ENCODE data around the gene SLC22A8.
"Not testable (repeated sequence)": the region's sequence is repeated elsewhere in the genome, so short reads cannot be mapped to it uniquely, and the experiment has no call there.

The SLC22A8 gene

GRCh38 chr11:63015521-63016215 is at the start of gene SLC22A8:
Gene SLC22A8 (minus strand): TSS chr11:63015841. CDS start chr11:63014958, 883 bp downstream.
- no peak for DNase-seq (ENCODE audit: low read depth in 3 of 3)

- DNase-seq (ENCODE audit: low read depth in 3 of 3) = not testable (repeated sequence)
Observed at GRCh38 chr11:63046203-63046602, 30.6 kb upstream of the SLC22A8 start.

- no peak for DNase-seq (ENCODE audit: low read depth in 3 of 3)
Observed at GRCh38 chr11:63042596-63042995, 27.0 kb upstream of the SLC22A8 start.

- no peak for DNase-seq (ENCODE audit: low read depth in 3 of 3)
Observed at GRCh38 chr11:63032457-63032856, 16.8 kb upstream of the SLC22A8 start.

GRCh38 chr11:63023841-63024648 is 8.4 kb upstream of the SLC22A8 start:
- DNase-seq (ENCODE audit: low read depth in 3 of 3) = peak; percentile 65 to 84 (median 81)

GRCh38 chr11:63023222-63023814 is 7.7 kb upstream of the SLC22A8 start:
- DNase-seq (ENCODE audit: low read depth in 3 of 3) = no peak

- no peak for DNase-seq (ENCODE audit: low read depth in 3 of 3)
Observed at GRCh38 chr11:63022441-63022840, 6.8 kb upstream of the SLC22A8 start.

- DNase-seq (ENCODE audit: low read depth in 3 of 3) = peak in 2 of 3 donors; percentile 12 to 20
Observed at GRCh38 chr11:63020671-63021291, 5.1 kb upstream of the SLC22A8 start.

- DNase-seq (ENCODE audit: low read depth in 3 of 3) = no peak
Observed at GRCh38 chr11:63019506-63019905, 3.9 kb upstream of the SLC22A8 start.

- no peak for DNase-seq (ENCODE audit: low read depth in 3 of 3)
Observed at GRCh38 chr11:63017306-63017974, 1.8 kb upstream of the SLC22A8 start.

- no peak for DNase-seq (ENCODE audit: low read depth in 3 of 3)
Observed at GRCh38 chr11:63014408-63015055, 1.1 kb downstream of the SLC22A8 start.

GRCh38 chr11:63012839-63013238 is 2.8 kb downstream of the SLC22A8 start:
- DNase-seq (ENCODE audit: low read depth in 3 of 3) = no peak

GRCh38 chr11:63012430-63012829 is 3.2 kb downstream of the SLC22A8 start:
- DNase-seq (ENCODE audit: low read depth in 3 of 3) = no peak

GRCh38 chr11:63010934-63011439 is 4.7 kb downstream of the SLC22A8 start:
- DNase-seq (ENCODE audit: low read depth in 3 of 3) = no peak

- no peak for DNase-seq (ENCODE audit: low read depth in 3 of 3)
Observed at GRCh38 chr11:63007920-63008319, 7.7 kb downstream of the SLC22A8 start.

GRCh38 chr11:63001456-63001855 is 14.2 kb downstream of the SLC22A8 start:
- no peak for DNase-seq (ENCODE audit: low read depth in 3 of 3)

- no peak for DNase-seq (ENCODE audit: low read depth in 3 of 3)
Observed at GRCh38 chr11:62999649-63000048, 16.0 kb downstream of the SLC22A8 start.

GRCh38 chr11:62999156-62999555 is 16.5 kb downstream of the SLC22A8 start:
- DNase-seq (ENCODE audit: low read depth in 3 of 3) = no peak

GRCh38 chr11:62996271-62996670 is 19.4 kb downstream of the SLC22A8 start:
- DNase-seq (ENCODE audit: low read depth in 3 of 3) = no peak

- DNase-seq (ENCODE audit: low read depth in 3 of 3) = no peak
Observed at GRCh38 chr11:62994775-62995174, 20.9 kb downstream of the SLC22A8 start.

- DNase-seq (ENCODE audit: low read depth in 3 of 3) = no peak
Observed at GRCh38 chr11:62988276-62988675, 27.4 kb downstream of the SLC22A8 start.
